Thoracic aorta (tissue), 2 donors: ENCODE results near the gene ZNRF1. TPM values are rescaled to one million over a fixed set of nuclear protein-coding genes. Genes with fewer than 3 reads are reported as not detected.

ENCODE experiments used
- ATAC-seq: fragments of 150-250 bp; one replicate; pipeline ENCODE4 v1.8.0; 2017; ENCODE audit warnings: low read depth; ENCODE audit not compliant: insufficient number of reproducible peaks, low FRiP score
- DNase-seq: peaks from one replicate; pipeline ENCODE4 v3.0.0-alpha.2; 2020; ENCODE audit warnings: low spot score
- H3K27ac ChIP-seq, 2 donors: fragments of 200-600 bp; sonication (generic); 1 replicate in 1 of 2; 2 replicates in 1 of 2; pipeline ENCODE4 v1.5.1; 2016; ENCODE audit warnings: mild to moderate bottlenecking in 2 of 2, moderate library complexity in 2 of 2
- H3K27me3 ChIP-seq: fragments of 200-600 bp; sonication (generic); replicated peaks from 2 replicates; pipeline ENCODE4 v1.6.0; 2016; ENCODE audit warnings: mild to moderate bottlenecking; ENCODE audit not compliant: insufficient read depth
- H3K36me3 ChIP-seq: fragments of 200-600 bp; sonication (generic); one replicate; pipeline ENCODE4 v1.5.1; 2016
- H3K4me1 ChIP-seq, 2 donors: fragments of 200-600 bp; sonication (generic); 1 replicate in 1 of 2; 2 replicates in 1 of 2; pipeline versions ENCODE4 v1.5.1 to v1.6.0; 2016; ENCODE audit warnings: low read depth in 2 of 2, mild to moderate bottlenecking in 1 of 2; ENCODE audit not compliant: control insufficient read depth in 1 of 2
- H3K4me3 ChIP-seq: fragments of 200-600 bp; sonication (generic); 2 replicates; pipeline ENCODE4 v1.5.1; 2016; ENCODE audit warnings: mild to moderate bottlenecking
- H3K9me3 ChIP-seq: fragments of 200-600 bp; sonication (generic); 2 replicates; pipeline ENCODE4 v1.5.1; 2016
- total RNA-seq, 2 donors: library from RNA; depleted of rRNA; stranded (reverse); fragments of >200 nt; gene quantifications; one replicate each; pipeline versions ENCODE4 v1.1.0 to v1.2.3, GENCODE V29; 2016
- TF ChIP-seq, protein P1 (sequence below): fragments of 200-600 bp; sonication (generic); IDR thresholded peaks from one replicate; pipeline ENCODE4 v1.5.1; 2019; ENCODE audit warnings: antibody characterized with exemption

ZNRF1 gene
- total RNA-seq, 2 donors from 2014 or later, result 16.9 to 27.1 TPM

DNA sequence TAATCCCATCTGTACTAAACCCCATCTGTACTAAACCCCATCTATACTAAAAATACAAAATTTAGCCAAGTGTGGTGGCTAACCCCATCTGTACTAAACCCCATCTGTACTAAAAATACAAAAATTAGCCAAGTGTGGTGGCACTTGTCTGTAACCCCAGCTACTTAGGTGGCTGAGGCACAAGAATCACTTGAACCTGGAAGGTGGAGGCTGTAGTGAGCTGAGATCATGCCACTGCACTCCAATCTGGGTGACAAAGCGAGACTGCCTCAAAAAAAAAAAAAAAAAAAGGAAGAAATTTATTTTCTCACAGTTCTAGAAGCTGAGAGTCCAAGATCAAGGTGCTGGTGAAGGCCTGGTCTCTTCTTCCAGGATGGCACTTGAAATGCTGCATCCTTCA is 161.6 kb downstream of the ZNRF1 start:
- no peaks in the 10 kb centered on the region for H3K4me1 ChIP-seq
- H3K36me3 ChIP-seq, result peaks cover 6% of the 10 kb centered on the region
- H3K4me3 ChIP-seq, result no peak overlapping the region
- H3K27me3 ChIP-seq, result no peaks in the 10 kb centered on the region
- no peak for ATAC-seq
- TF ChIP-seq, protein P1, sequence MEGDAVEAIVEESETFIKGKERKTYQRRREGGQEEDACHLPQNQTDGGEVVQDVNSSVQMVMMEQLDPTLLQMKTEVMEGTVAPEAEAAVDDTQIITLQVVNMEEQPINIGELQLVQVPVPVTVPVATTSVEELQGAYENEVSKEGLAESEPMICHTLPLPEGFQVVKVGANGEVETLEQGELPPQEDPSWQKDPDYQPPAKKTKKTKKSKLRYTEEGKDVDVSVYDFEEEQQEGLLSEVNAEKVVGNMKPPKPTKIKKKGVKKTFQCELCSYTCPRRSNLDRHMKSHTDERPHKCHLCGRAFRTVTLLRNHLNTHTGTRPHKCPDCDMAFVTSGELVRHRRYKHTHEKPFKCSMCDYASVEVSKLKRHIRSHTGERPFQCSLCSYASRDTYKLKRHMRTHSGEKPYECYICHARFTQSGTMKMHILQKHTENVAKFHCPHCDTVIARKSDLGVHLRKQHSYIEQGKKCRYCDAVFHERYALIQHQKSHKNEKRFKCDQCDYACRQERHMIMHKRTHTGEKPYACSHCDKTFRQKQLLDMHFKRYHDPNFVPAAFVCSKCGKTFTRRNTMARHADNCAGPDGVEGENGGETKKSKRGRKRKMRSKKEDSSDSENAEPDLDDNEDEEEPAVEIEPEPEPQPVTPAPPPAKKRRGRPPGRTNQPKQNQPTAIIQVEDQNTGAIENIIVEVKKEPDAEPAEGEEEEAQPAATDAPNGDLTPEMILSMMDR, result no peak
- H3K27ac ChIP-seq, result no peak overlapping the region
- H3K9me3 ChIP-seq, result peaks cover 2% of the 10 kb centered on the region
- no peak for DNase-seq

Other genes with a start within 250 kb of the ZNRF1 start
- gene FA2H, start 224.2 kb upstream of the ZNRF1 start, total RNA-seq, result under 1 TPM in 1 of 2 donors, not detected in 1; 0.49 TPM
- gene WDR59, start 13.9 kb upstream of the ZNRF1 start, total RNA-seq, result 10 to 100 TPM; 28.8 to 36.8 TPM
- gene LDHD, start 117.8 kb downstream of the ZNRF1 start, total RNA-seq, result 10 to 100 TPM in 1 of 2 donors, 1 to 10 TPM in 1; 7.2 to 14.1 TPM
- 10 to 100 TPM in 1 of 2 donors, 1 to 10 TPM in 1; 8.1 to 14.6 TPM for gene ZFP1, start 149.5 kb downstream of the ZNRF1 start, total RNA-seq
- 10 to 100 TPM; 12.5 TPM for gene CTRB2, start 208.1 kb downstream of the ZNRF1 start, total RNA-seq
- gene CTRB1, start 220.0 kb downstream of the ZNRF1 start, total RNA-seq, result 1 to 10 TPM; 4.9 to 9.3 TPM